Right lobe of liver (tissue), 4 donors: ENCODE results near the gene SPATS2L.

Experiments used
- POLR2A ChIP-seq: fragments of 450-650 bp; IDR thresholded peaks from one replicate; pipeline ENCODE4 v1.6.1; 2017; ENCODE audit warnings: antibody characterized with exemption, mild to moderate bottlenecking
- TF ChIP-seq, protein P1 (sequence below), 4 donors: fragments of 200-600 bp in 3 of 4; fragments of 450-650 bp in 1 of 4; IDR thresholded peaks; one replicate each; pipeline versions ENCODE4 v1.5.1 to v1.8.0; 2016 to 2022; ENCODE audit warnings: antibody characterized with exemption in 4 of 4, mild to moderate bottlenecking in 2 of 4
- donor health status: DM: no; HTN: no; CAD: no.
- donor health status: DM: no; HTN: no; CAD: no.
- donor health status: DM: no; HTN: yes; CAD: no.

DNA sequence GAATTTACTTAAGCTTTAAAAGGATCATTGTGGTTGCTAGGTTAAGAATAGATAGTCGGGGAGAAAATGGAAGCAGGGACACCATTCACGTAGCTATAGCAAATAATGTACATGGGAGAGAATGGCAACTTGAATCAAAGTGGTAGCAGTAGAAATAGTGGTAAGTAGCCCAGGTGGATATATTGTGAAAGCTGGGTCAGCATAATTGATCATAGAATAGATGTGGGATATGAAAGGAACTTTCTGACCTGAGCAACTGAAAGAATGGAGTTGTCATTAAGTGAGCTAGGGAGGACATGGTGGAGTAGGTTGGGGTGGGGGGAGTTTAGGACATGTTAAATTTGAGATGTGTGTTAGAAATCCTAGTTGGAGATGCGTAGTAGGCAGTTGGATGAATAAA lies 221.7 kb downstream of the SPATS2L start:
- TF ChIP-seq, protein P1, sequence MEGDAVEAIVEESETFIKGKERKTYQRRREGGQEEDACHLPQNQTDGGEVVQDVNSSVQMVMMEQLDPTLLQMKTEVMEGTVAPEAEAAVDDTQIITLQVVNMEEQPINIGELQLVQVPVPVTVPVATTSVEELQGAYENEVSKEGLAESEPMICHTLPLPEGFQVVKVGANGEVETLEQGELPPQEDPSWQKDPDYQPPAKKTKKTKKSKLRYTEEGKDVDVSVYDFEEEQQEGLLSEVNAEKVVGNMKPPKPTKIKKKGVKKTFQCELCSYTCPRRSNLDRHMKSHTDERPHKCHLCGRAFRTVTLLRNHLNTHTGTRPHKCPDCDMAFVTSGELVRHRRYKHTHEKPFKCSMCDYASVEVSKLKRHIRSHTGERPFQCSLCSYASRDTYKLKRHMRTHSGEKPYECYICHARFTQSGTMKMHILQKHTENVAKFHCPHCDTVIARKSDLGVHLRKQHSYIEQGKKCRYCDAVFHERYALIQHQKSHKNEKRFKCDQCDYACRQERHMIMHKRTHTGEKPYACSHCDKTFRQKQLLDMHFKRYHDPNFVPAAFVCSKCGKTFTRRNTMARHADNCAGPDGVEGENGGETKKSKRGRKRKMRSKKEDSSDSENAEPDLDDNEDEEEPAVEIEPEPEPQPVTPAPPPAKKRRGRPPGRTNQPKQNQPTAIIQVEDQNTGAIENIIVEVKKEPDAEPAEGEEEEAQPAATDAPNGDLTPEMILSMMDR (IDR thresholded peaks at IDR 0.05), result no peak
- TF ChIP-seq POLR2A, result no peak
